ENCODE results near the gene SHROOM3.

DNA sequence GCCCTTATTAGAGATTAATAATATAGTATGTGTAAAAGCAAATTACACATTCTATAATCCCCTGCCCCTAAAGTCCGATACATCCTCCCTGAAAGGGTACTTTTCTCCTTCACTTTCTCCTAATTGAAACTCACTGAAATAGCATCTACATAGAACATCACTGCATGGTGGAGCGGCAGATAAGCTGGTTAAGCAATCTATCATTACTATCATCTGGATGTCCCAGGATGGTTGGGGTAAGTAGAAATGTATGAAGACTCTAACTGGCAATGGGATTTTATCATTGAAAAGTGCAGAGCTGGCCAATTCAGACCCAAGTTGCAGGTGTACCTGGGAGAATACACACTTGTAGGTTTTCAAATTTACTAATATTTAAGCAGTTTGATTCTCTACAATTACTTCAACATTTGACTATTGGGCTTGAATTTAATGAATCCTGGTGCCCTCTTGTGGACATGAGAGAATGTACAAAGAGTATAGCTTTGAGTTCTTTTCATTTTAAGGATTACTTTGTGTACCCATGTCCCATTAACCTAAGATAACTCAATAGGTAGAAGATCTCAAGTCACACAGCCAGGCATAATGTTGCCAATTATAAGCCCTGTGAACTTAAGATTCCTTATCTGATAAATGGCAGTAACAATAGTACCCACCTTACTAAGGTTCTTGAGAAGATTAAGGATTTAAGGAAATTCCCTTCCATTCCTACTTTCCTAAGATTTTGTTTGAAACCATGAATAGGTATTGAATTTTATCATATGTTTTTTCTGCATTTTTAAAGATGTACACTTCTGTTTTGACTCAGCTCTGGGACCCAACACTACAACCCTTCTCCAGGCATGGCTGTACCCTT, 69.8 kb downstream of the SHROOM3 start:
- TF ChIP-seq CTCF (IDR thresholded peaks at IDR 0.05) (peak; percentile 82), ZFX (IDR thresholded peaks at IDR 0.05; ENCODE audit: borderline replicate concordance) (no peak)
